Lung microvascular endothelial cell (primary cell): ENCODE data around the gene INAFM1. TPM values are rescaled to one million over a fixed set of nuclear protein-coding genes. Genes with fewer than 3 reads are reported as not detected.
"Not testable (repeated sequence)": the region's sequence is repeated elsewhere in the genome, so short reads cannot be mapped to it uniquely, and the experiment has no call there.

Experiments used
- DNase-seq, 2 donors: peaks; one replicate each; pipeline versions ENCODE4 v3.0.0 to v3.0.0-alpha.2; 2010; ENCODE audit warnings: low read depth in 2 of 2
- total RNA-seq: library from RNA; depleted of rRNA; stranded (reverse); fragments of >200 nt; gene quantifications from 2 replicates; pipeline ENCODE4 v1.2.1, GENCODE V29; 2014

The INAFM1 gene
- total RNA-seq, 1 donor from 2014 or later: 1.2 TPM

- DNase-seq: peak; percentile 86 to 89
These were observed 33.4 kb upstream of the INAFM1 start for GRCh38 chr19:47240996-47241918.

GRCh38 chr19:47241919-47242577 lies 32.6 kb upstream of the INAFM1 start:
- no peak for DNase-seq

DNA sequence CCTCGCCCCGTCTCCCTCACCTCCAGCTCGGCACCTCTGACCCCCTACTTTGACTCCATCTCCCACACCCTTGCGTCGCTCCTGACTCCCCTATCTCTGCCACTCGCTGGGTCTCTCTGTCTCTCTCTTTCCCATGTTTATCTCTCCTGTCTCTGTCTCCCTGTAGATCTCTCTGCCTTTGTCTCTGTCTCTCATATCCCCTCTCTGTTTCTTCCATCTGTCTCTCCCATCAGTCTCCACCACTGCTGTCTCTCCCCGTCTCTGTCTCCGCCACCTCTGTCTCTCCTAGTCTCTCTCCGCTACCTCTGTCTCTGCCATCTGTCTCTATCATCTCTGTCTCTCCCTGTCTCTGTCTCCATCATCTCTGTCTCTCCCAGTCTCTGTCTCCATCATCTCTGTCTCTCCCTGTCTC lies 31.3 kb upstream of the INAFM1 start:
- no peak for DNase-seq

DNA sequence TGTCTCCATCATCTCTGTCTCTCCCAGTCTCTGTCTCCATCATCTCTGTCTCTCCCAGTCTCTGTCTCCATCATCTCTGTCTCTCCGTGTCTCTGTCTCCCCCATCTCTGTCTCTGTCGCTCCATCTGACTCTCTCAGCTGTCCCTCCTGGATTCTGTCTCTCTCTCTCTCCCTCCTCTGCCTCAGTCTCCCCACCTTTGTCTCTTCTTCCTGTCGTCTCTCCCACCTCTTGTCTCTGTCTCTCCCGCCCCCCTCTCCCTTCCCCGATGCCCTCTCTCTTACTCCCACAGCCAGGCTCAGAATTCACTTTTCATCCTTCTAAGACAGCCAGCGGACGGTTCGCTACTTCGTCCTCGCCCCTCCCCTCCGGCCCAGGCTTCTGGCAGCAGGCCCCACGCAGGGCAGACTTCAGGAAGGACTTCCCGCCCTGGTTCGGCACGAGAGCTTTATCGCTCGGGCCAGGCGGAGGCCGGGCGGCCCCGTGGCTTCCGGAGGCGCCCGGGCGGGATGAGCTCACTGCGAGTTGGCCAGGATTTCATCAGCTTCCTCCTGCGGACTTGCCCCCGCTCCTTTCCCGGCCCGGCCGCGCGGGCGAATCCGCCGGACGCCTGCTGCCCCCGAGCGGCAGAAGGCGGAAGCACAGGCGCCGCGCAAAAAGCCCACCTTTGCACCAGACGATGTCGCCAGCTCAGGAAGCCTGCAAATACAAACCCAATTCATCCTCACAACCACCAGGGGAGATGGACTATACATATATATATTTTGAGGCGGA lies 30.7 kb upstream of the INAFM1 start:
- peak; percentile 99 for DNase-seq

DNA sequence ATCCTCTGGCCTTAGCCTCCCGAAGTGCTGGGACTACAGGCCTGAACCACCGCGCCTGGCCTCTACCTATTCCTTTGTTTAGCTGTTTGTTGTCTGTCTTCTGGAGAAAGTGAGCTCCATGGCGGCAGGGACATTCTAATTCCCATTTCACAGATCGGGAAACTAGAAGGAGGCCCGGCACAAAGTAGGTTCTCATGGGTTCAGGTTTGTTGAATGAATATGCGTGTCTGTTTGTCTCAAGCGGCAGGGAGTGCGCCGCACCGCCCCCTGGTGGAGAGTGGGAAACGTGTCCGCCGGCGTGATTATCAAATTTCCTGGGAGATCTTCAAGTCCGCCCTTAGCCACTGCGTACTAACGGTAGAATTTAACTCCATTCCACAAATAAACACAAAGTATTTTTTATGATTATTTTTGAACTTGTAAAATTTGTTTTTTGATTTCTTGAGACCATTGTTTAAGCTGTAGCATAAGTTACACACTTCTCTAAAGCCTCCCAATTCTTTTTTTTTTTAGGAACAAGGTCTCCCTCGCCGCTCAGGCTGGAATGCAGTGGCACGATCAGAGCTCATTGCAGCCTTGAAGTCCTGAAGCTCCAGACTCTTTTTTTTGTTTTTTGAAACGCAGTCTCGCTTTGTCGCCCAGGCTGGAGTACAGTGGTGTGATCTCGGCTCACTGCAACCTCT lies 27.2 kb upstream of the INAFM1 start:
- DNase-seq: peak; percentile 74 to 80

DNA sequence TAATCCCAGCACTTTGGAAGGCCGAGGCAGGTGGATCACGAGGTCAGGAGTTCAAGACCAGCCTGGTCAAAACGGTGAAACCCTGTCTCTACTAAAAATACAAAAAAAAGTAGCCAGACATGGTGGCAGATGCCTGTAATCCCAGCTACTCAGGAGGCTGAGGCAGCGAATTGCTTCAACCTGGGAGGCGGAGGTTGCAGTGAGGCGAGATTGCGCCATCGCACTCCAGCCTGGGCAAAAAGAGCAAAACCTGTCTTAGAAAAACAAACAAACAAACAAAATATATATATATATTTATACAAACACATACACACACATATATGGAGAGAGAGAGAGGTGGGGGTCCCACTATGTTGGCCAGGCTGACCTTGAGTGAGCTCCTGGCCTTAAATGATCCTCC lies 21.7 kb upstream of the INAFM1 start:
- DNase-seq: not testable (repeated sequence)

GRCh38 chr19:47253467-47253881 lies 21.2 kb upstream of the INAFM1 start:
- no peak for DNase-seq

DNA sequence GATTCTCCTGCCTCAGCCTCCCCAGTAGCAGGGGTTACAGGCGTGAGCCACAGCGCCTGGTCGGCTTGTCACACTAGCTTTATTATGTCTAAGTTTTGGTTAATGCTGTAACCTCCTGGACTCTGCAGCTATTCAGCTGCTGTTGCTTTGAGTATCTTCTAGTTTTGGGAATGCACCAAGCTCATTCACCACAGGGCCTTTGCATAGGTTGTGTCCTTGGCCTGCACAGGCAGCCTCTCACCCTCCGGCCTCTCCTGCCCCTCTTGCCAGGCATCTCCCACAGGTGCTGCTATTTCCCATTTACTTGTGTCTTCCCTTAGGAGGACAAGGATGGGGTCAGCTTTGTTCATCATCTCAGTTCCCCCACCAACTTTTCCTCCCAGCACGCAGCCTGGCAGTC lies 20.7 kb upstream of the INAFM1 start:
- no peak for DNase-seq

DNA sequence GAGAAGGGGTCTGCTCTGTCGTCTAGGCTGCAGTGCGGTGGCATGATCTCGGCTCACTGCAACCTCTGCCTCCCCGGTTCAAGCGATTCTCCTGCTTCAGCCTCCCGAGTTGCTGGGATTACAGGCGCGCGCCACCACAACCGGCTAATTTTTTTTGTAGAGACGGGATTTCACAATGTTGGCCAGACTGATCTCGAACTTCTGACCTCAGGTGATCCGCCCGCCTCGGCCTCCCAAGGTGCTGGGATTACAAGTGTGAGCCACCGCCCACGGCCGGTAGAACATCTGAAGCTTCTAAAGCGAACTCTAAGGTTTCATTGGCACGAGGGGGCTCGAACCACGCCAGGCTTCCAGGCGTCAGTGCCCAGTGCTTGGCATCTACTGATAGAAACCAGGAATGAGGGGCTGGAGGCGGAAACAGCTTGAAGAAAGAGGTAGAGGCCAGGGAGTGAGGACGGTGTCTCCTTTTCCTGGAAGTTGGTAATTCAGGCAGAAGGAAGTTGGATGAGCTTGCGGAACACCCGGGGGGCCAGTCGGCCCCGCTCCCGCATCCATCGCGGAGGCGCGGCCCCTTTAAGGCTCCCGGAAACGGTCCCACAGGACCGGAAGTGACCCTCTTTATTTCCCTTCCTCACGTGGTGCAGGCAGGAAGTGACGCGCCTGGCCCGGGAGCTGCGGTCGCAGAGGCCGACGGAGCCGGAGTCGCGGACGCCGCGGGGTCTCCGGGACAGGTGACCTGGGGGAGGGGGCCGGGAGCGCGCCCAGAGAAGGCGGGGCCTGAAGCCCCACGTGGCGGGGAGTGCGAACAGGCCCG lies 18.6 kb upstream of the INAFM1 start, which contains the start of gene CCDC9:
TSS of gene CCDC9 (plus strand) at position 647 of the 814 bp plus-strand sequence. CDS start 1,876 bp downstream, outside the sequence.
- DNase-seq: peak; percentile 95 to 99

DNA sequence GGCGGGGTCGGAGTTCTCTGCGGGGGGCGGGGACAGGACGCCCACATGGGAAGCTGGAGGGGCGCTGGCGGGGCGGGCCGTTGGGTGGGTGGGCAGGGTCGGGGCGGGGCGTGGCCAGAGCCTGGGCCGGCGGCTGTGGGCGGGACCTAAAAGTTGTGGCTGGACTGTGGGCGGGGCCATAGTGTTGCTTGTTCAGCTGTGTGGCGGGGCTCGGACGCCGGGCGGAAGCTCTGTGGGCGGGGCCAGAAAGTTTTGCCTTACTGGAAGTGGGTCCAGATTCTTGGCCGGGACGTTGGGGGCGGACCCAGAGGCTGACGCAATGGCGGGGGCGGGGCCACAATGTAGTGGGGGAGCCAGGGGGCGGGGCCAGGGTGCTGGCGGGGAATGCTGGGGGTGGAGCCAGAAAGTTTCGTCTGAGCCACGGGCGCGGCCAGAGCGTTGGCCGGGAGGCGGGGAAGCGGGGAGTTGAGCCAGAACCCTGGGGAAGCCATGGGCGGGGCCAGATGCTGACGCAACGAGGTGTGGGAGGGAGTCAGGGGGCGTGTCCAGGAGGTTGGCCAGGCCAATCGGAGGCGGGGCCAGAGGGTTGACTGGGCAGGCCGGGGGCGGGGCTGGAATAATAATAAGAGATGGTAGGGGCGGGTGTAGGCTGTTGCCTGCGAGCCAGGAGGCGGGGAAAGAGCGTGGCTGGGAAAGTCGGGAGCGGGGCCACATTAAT lies 17.8 kb upstream of the INAFM1 start:
- DNase-seq: peak; percentile 99

- DNase-seq: no peak
These were observed 17.1 kb upstream of the INAFM1 start for GRCh38 chr19:47257411-47258169.

DNA sequence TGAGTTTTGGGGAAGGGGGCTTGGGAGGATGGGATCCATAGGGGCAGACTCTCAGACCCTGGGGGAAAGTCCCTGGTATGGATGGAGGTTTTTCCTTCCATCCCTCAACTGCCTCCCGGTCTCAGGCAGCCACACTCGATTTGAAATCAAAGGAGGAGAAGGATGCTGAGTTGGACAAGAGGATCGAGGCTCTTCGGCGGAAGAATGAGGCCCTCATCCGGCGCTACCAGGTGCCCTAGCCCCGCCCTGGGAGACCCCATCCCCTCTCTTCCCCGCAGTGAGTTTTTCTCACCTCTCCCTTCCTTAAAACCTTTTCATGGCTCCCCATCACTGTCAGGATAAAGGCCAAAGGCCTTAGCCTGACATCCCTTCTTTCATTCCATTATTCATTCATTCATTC lies 16.3 kb upstream of the INAFM1 start:
- no peak for DNase-seq

- no peak for DNase-seq
These were observed 15.7 kb upstream of the INAFM1 start for GRCh38 chr19:47258895-47259555.

- no peak for DNase-seq
These were observed 14.2 kb upstream of the INAFM1 start for GRCh38 chr19:47260476-47260875.

DNA sequence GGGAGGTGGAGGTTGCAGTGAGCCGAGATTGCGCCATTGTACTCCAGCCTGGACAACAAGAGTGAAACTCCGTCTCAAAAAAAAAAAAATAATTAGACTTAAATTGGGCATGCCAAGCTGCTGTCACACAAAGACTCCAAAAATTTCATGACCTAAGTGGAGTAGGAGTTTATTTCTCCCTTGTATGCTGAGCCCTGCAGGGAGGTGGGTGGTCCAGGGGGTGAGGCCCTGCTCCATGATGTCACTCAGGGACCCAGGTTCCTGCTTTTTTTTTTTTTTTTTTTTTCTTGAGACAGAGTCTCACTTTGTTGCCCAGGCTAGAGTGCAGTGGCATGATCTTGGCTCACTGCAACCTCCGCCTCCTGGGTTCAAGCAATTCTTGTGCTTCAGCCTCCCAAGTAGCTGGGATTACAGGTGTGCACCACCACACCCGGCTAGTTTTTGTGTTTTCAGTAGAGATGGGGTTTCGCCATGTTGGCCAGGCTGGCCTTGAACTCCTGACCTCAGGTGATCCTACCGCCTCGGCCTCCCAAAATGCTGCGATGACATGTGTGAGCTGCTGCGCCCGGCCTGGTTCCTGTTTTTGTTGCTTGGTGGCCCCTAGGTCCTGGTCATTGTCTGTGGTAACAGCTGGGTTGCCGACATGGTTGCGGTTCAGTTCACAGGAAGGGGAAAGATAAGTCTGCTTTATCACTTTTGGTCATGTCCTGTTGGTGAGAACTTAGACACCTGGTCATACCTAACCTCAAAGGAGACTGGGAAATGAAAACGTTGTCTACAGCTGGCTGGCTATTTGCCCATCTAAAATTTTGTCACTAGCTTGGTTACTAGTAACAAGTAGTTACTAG lies 12.5 kb upstream of the INAFM1 start:
- DNase-seq: peak in 1 of 2 donors; percentile 33

DNA sequence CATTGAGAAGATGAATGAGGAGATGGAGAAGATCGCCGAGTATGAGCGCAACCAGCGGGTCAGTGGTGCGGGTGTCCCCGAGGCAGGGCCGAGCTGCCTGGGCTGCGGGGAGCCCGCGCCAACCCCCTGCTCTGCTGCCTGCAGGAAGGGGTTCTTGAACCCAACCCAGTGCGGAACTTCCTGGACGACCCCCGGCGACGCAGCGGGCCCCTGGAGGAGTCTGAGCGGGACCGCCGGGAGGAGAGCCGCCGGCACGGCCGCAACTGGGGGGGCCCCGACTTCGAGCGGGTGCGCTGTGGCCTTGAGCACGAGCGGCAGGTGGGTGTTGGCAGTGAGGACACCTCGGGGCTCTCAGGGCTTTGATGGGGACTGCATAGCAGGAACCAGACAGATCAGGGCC lies 10.1 kb upstream of the INAFM1 start:
- DNase-seq: no peak

GRCh38 chr19:47266401-47266941 lies 8.2 kb upstream of the INAFM1 start:
- DNase-seq: no peak
